Measurements from ENCODE around the gene CLEC1A.

DNA sequence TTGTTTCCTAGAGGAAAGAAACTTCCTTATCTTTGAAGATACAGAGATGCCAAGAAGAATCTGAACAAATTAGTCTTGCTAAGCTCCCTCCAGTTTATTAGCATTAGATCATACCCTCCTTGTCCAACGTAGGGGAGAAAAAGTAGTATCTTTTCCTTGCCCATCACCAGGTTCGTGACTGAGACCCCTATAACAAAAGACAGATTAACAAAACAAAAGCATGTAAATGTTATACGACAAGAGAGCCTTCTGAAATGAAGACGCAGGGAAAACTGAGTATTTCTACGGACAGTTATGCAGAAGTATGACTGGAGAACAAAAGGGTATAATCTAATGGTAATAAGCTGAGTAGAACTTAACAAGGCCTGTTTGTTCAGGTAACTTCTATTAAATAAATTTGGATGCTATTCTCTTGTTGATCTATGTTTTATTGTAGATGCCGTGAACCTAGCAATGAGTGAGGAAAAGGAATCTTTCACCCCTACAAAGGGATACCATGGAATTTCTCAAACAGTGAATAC, 34.1 kb upstream of the CLEC1A start:
- TF ChIP-seq CTCF (IDR thresholded peaks at IDR 0.05; ENCODE audit: borderline replicate concordance, extremely low read depth, low read length, poor library complexity, severe bottlenecking) (no peak), EZH2 (IDR thresholded peaks at IDR 0.05; ENCODE audit: borderline replicate concordance, low read depth, low read length, severe bottlenecking) (no peak)

Measured in DND-41 (cell line).